Measurements from ENCODE around the gene C4A. TPM values are rescaled to one million over a fixed set of nuclear protein-coding genes. Genes with fewer than 3 reads are reported as not detected.
A peak's percentile ranks its signal among the peaks of the same experiment; 100 is the strongest.

Gene C4A
- total RNA-seq, 2 donors from 2014 or later: 4.4 to 13.3 TPM

- no peak overlapping the region for H3K4me3 Mint-ChIP-seq
Observed at GRCh38 chr6:31948753-31949413, 33.0 kb upstream of the C4A start.

GRCh38 chr6:31949926-31950548 lies 31.8 kb upstream of the C4A start:
- Mint-ChIP-seq H3K36me3 (peaks cover 19% of the 10 kb centered on the region), H3K27ac (no peak overlapping the region), H3K27me3 (peaks cover 8 to 10% of the 10 kb centered on the region in 2 donors), H3K4me3 (no peak overlapping the region), H3K4me1 (ENCODE audit: low read depth in 2 of 2) (peaks cover 5 to 11% of the 10 kb centered on the region in 2 donors), H3K9me3 (no peaks in the 10 kb centered on the region)
- DNase-seq (ENCODE audit: low spot score) (no peak), ATAC-seq (no peak)

More at GRCh38 chr6:31948753-31949413, 33.0 kb upstream of the C4A start:
- H3K4me1 Mint-ChIP-seq (ENCODE audit: low read depth in 2 of 2): peaks cover 5 to 8% of the 10 kb centered on the region in 2 donors
- DNase-seq (ENCODE audit: low spot score) (no peak), ATAC-seq (no peak)
- no peak overlapping the region for H3K27ac Mint-ChIP-seq
- H3K27me3 Mint-ChIP-seq: peaks cover 8 to 12% of the 10 kb centered on the region in 2 donors
- no peaks in the 10 kb centered on the region for H3K9me3 Mint-ChIP-seq
- peaks cover 10% of the 10 kb centered on the region for H3K36me3 Mint-ChIP-seq

- Mint-ChIP-seq H3K27ac (no peak overlapping the region), H3K36me3 (peaks cover 19% of the 10 kb centered on the region), H3K9me3 (no peaks in the 10 kb centered on the region), H3K27me3 (peaks cover 0 to 3% of the 10 kb centered on the region in 2 donors), H3K4me1 (ENCODE audit: low read depth in 2 of 2) (peaks cover 3 to 10% of the 10 kb centered on the region in 2 donors), H3K4me3 (no peak overlapping the region)
- ATAC-seq (peak in 1 of 2 donors; percentile 67), DNase-seq (ENCODE audit: low spot score) (no peak)
Observed at GRCh38 chr6:31952140-31952805, 29.6 kb upstream of the C4A start.

- Mint-ChIP-seq H3K4me3 (no peak overlapping the region), H3K27ac (peak overlapping the region; percentile 1 to 10), H3K36me3 (peaks cover 19% of the 10 kb centered on the region), H3K9me3 (no peaks in the 10 kb centered on the region), H3K27me3 (no peaks in the 10 kb centered on the region), H3K4me1 (ENCODE audit: low read depth in 2 of 2) (peaks cover 9 to 15% of the 10 kb centered on the region in 2 donors)
- DNase-seq (ENCODE audit: low spot score) (no peak), ATAC-seq (no peak)
Observed at GRCh38 chr6:31952890-31953289, 29.0 kb upstream of the C4A start.

DNA sequence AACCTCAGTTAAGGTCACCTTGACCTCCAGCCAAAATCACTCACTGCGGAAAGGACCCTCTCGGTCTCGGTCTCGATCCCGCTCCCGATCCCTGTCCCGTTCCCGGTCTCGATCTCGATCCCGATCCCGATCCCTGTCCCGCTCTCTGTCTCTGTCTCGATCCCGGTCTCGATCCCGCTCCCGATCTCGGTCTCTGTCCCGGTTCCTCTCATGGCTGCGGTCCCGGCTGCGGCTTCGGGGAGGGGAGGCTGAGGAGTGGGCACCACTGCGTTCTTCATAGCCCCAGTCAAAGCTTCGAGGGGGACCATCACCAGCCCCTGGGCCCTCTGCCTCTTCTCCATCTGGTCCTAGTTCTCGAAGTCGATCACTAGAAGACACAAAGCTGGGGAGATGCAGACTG lies 27.3 kb upstream of the C4A start:
- DNase-seq (ENCODE audit: low spot score) (no peak), ATAC-seq (no peak)
- Mint-ChIP-seq H3K4me3 (no peak overlapping the region), H3K27me3 (no peaks in the 10 kb centered on the region), H3K36me3 (peaks cover 19% of the 10 kb centered on the region), H3K27ac (peak overlapping the region in 1 of 2 donors; percentile 31), H3K9me3 (no peaks in the 10 kb centered on the region), H3K4me1 (ENCODE audit: low read depth in 2 of 2) (peaks cover 20 to 22% of the 10 kb centered on the region in 2 donors)

GRCh38 chr6:31956796-31957195 lies 25.1 kb upstream of the C4A start:
- ATAC-seq (no peak), DNase-seq (ENCODE audit: low spot score) (no peak)
- Mint-ChIP-seq H3K27me3 (no peaks in the 10 kb centered on the region), H3K36me3 (peaks cover 22% of the 10 kb centered on the region), H3K4me1 (ENCODE audit: low read depth in 2 of 2) (peaks cover 39 to 40% of the 10 kb centered on the region in 2 donors), H3K9me3 (no peaks in the 10 kb centered on the region), H3K4me3 (peak overlapping the region; percentile 100), H3K27ac (peak overlapping the region; percentile 91 to 93)

- no peak for DNase-seq (ENCODE audit: low spot score)
- H3K9me3 Mint-ChIP-seq: no peaks in the 10 kb centered on the region
- H3K27ac Mint-ChIP-seq: peak overlapping the region; percentile 91 to 93
- peak overlapping the region; percentile 100 for H3K4me3 Mint-ChIP-seq
- peaks cover 45 to 49% of the 10 kb centered on the region in 2 donors for H3K4me1 Mint-ChIP-seq (ENCODE audit: low read depth in 2 of 2)
- H3K36me3 Mint-ChIP-seq: peaks cover 20% of the 10 kb centered on the region
- no peak for ATAC-seq
- H3K27me3 Mint-ChIP-seq: no peaks in the 10 kb centered on the region
Observed at GRCh38 chr6:31958412-31958740, 23.5 kb upstream of the C4A start.

GRCh38 chr6:31958741-31959739 lies 22.8 kb upstream of the C4A start, which contains the start of the genes NELFE and SKIC2:
TSS of gene NELFE (minus strand) at chr6:31958971. CDS start at chr6:31958446, 525 bp downstream.
TSS of gene SKIC2 (plus strand) at chr6:31959175. CDS start at chr6:31959193, 18 bp downstream.
- Mint-ChIP-seq H3K27ac (peak within 1 kb of the TSS; percentile 91 to 93), H3K4me1 (ENCODE audit: low read depth in 2 of 2) (peaks cover 45 to 49% of the 10 kb centered on the region in 2 donors), H3K4me3 (peak within 1 kb of the TSS; percentile 100), H3K9me3 (no peaks in the 10 kb centered on the region), H3K27me3 (no peaks in the 10 kb centered on the region), H3K36me3 (peaks cover 13% of the 10 kb centered on the region)
- ATAC-seq (peak; percentile 99 to 100), DNase-seq (ENCODE audit: low spot score) (peak; percentile 99)

DNA sequence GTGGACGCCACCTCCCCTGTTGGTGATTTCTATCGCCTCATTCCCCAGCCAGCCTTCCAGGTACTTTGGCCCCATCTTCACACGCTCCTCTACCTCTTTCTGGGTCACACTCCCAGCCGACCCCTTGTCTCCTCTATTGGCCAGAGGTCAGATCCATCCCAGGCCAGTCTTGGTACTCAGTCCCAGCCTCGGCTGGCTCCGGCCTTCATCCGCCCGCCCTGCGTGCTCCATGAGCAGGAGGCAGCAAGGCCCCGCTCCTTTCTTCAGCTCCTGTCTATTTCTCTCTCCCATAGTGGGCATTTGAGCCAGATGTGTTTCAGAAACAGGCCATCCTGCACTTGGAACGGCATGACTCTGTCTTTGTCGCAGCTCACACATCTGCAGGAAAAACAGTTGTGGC lies 20.2 kb upstream of the C4A start:
- peaks cover 14% of the 10 kb centered on the region for H3K36me3 Mint-ChIP-seq
- H3K9me3 Mint-ChIP-seq: no peaks in the 10 kb centered on the region
- peaks cover 45 to 46% of the 10 kb centered on the region in 2 donors for H3K4me1 Mint-ChIP-seq (ENCODE audit: low read depth in 2 of 2)

GRCh38 chr6:31963921-31964320 lies 17.9 kb upstream of the C4A start:
- peak overlapping the region in 1 of 2 donors; percentile 10 for H3K27ac Mint-ChIP-seq
- DNase-seq (ENCODE audit: low spot score) (no peak), ATAC-seq (no peak)
- no peak overlapping the region for H3K4me3 Mint-ChIP-seq
- no peaks in the 10 kb centered on the region for H3K27me3 Mint-ChIP-seq
- H3K4me1 Mint-ChIP-seq (ENCODE audit: low read depth in 2 of 2): peaks cover 28 to 43% of the 10 kb centered on the region in 2 donors
- H3K36me3 Mint-ChIP-seq: peaks cover 14% of the 10 kb centered on the region
- H3K9me3 Mint-ChIP-seq: no peaks in the 10 kb centered on the region

More for the DNA sequence above, 20.2 kb upstream of the C4A start:
- DNase-seq (ENCODE audit: low spot score): no peak
- no peaks in the 10 kb centered on the region for H3K27me3 Mint-ChIP-seq
- H3K4me3 Mint-ChIP-seq: peak overlapping the region; percentile 6
- ATAC-seq: no peak
- H3K27ac Mint-ChIP-seq: peak overlapping the region in 1 of 2 donors; percentile 36

DNA sequence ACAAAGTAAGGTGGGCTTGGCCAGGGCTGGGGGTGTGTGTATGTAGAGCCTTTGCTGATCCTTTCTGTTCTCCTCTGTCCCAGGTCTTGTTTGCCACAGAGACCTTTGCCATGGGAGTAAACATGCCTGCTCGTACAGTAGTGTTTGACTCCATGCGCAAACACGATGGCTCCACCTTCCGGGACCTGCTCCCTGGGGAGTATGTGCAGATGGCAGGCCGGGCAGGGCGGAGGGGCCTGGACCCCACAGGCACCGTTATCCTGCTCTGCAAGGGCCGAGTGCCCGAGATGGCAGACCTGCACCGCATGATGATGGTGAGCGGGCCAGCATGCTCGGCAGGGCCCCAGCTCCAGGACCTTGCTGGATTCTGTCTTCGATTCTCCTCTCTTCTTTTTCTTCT lies 16.2 kb upstream of the C4A start:
- DNase-seq (ENCODE audit: low spot score) (no peak), ATAC-seq (no peak)
- no peaks in the 10 kb centered on the region for H3K27me3 Mint-ChIP-seq
- H3K4me1 Mint-ChIP-seq (ENCODE audit: low read depth in 2 of 2): peaks cover 19 to 38% of the 10 kb centered on the region in 2 donors
- no peaks in the 10 kb centered on the region for H3K9me3 Mint-ChIP-seq
- peaks cover 14% of the 10 kb centered on the region for H3K36me3 Mint-ChIP-seq
- H3K27ac Mint-ChIP-seq: no peak overlapping the region
- H3K4me3 Mint-ChIP-seq: no peak overlapping the region

DNA sequence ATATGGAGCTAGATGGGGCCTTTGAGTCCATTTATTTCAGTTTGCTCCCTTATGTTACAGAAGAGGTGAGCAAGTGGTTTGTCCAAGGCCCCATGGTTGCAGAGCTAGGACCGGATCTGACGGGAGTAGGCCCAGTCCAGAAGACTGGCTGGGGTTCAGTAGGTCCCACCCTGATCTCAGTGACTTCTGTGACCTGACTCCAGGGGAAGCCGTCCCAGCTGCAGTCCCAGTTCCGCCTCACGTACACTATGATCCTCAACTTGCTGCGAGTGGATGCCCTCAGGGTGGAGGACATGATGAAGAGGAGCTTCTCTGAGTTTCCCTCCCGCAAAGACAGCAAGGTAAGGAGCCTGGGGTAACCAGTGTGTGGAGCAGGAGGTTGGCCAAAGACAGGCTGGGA lies 15.4 kb upstream of the C4A start:
- peak overlapping the region in 1 of 2 donors; percentile 71 for H3K27ac Mint-ChIP-seq
- DNase-seq (ENCODE audit: low spot score) (no peak), ATAC-seq (no peak)
- H3K27me3 Mint-ChIP-seq: no peaks in the 10 kb centered on the region
- peaks cover 13% of the 10 kb centered on the region for H3K36me3 Mint-ChIP-seq
- no peaks in the 10 kb centered on the region for H3K9me3 Mint-ChIP-seq
- H3K4me3 Mint-ChIP-seq: no peak overlapping the region
- H3K4me1 Mint-ChIP-seq (ENCODE audit: low read depth in 2 of 2): peaks cover 15 to 31% of the 10 kb centered on the region in 2 donors
